ENCODE data around the gene MRGPRF.
"Not testable (repeated sequence)": the region's sequence is repeated elsewhere in the genome, so short reads cannot be mapped to it uniquely, and the experiment has no call there.

Gene MRGPRF

DNA sequence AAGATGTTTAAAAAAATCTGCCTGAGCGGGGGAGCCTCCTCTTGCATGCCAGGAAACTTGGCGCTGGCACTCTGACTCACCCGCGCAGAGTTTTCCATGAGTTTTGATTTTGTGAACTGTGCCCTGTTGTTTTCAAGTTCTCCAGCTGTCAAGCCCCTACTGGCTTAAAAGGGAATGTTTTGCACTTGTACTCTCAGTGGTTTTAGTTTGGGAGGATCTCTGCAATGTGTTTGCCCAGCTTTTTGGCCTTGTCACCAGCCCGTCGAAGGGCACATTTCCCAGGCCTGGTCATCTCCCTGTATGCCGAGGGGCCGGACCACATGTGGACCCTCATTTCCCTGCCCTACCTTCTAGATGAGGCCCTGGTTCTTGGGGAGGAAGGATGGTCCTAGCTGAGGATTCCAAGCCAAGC lies 12.2 kb downstream of the MRGPRF start:
- DNase-seq (ENCODE audit: insufficient read length, low spot score) (no peak), FAIRE-seq (no peak)
- TF ChIP-seq PAX5 (IDR thresholded peaks at IDR 0.05; ENCODE audit: insufficient read depth, low read length, severe bottlenecking) = no peak
- TF ChIP-seq TAF1 (IDR thresholded peaks at IDR 0.05; ENCODE audit: low read depth, low read length) = no peak
- TF ChIP-seq POU2F2 (IDR thresholded peaks at IDR 0.05; ENCODE audit: low read depth, low read length) = no peak
- TF ChIP-seq POLR2A (IDR thresholded peaks at IDR 0.05; ENCODE audit: low read depth, low read length) = no peak
- TF ChIP-seq SPI1 (IDR thresholded peaks at IDR 0.05; ENCODE audit: low read depth, low read length) = no peak
- no peak for TF ChIP-seq POLR2AphosphoS5 (IDR thresholded peaks at IDR 0.05; ENCODE audit: low read depth, low read length)

DNA sequence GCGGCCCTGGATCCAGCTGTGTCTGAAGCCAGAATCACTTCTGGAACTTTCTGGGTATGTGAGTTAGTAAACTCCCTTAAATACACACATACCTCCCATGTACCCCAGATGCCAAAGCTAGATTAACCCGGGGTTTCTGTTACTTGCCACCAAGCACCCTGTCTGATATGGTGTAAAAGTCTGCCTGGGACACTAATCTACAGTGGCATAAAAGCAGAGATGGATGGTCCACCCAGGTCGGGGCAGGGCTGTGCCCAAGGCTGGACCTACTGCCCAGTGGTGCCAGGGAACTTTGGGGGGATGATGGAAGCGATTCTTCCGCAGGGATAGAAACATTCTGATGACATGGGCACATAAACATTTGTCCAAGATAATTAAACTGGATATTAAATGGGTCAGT lies 12.7 kb downstream of the MRGPRF start:
- DNase-seq (ENCODE audit: insufficient read length, low spot score) = no peak
- FAIRE-seq = no peak
- TF ChIP-seq POU2F2 (IDR thresholded peaks at IDR 0.05; ENCODE audit: low read depth, low read length) = no peak
- no peak for TF ChIP-seq PAX5 (IDR thresholded peaks at IDR 0.05; ENCODE audit: insufficient read depth, low read length, severe bottlenecking)
- TF ChIP-seq TAF1 (IDR thresholded peaks at IDR 0.05; ENCODE audit: low read depth, low read length) = no peak
- TF ChIP-seq POLR2AphosphoS5 (IDR thresholded peaks at IDR 0.05; ENCODE audit: low read depth, low read length) = no peak
- no peak for TF ChIP-seq POLR2A (IDR thresholded peaks at IDR 0.05; ENCODE audit: low read depth, low read length)
- no peak for TF ChIP-seq SPI1 (IDR thresholded peaks at IDR 0.05; ENCODE audit: low read depth, low read length)

DNA sequence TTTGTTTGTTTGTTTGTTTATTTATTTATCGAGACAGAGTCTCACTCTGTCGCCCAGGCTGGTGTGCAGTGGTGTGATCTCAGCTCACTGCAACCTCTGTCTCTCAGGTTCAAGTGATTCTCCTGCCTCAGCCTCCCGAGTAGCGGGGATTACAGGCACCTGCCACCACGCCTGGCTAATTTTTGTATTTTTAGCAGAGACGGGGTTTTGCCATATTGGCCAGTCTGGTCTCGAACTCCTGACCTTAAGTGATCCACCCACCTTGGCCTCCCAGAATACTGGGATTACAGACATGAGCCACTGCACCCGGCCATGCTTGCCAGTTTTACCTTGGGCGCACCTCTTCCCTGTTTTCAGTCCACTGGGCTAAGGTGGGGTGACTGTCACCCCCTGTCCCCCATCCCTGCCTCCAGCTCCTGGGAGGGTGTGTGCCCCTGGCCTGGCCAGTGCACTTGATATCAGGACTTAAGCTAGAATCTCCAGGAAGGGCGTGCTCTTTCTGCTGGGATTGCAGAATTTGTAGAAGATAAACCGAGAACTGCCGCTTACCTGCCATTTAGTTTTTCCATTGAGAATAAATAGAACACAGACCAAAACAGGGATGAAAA lies 13.2 kb downstream of the MRGPRF start:
- not testable (repeated sequence) for DNase-seq (ENCODE audit: insufficient read length, low spot score); FAIRE-seq

DNA sequence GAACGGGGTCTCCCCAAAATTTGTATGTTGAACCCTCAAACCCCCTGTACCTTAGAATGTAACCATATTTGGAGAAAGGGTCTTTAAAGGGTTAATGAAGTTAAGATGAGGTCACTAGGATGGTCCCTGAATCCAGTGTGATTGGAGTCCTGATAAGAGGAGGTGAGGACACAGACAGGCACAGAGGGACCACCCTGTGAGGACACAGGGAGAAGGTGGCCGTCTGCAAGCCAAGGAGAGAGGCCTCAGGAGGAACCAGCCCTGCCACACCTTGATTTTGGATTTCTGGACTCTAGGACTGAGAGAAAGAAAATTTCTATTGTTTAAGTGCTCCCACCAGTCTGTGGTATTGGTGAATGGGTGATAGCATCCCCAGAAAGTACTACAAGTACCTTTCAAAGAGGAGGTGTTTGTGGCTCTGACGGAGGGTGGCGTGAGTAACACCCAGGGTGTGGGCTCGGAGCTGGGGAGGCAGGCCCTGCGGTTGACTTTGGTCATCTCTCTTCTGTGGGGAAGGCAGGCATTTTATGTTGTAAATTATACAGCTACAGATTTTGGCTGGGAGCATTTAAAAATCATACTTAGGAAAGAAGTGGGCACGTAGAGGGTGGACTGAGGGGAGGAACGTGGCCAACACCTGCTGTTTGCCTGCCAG lies 13.8 kb downstream of the MRGPRF start:
- TF ChIP-seq PAX5 (IDR thresholded peaks at IDR 0.05; ENCODE audit: insufficient read depth, low read length, severe bottlenecking) (no peak), POLR2AphosphoS5 (IDR thresholded peaks at IDR 0.05; ENCODE audit: low read depth, low read length) (no peak), TAF1 (IDR thresholded peaks at IDR 0.05; ENCODE audit: low read depth, low read length) (no peak), SPI1 (IDR thresholded peaks at IDR 0.05; ENCODE audit: low read depth, low read length) (no peak), POLR2A (IDR thresholded peaks at IDR 0.05; ENCODE audit: low read depth, low read length) (no peak), POU2F2 (IDR thresholded peaks at IDR 0.05; ENCODE audit: low read depth, low read length) (no peak)
- DNase-seq (ENCODE audit: insufficient read length, low spot score) = no peak
- FAIRE-seq = no peak

DNA sequence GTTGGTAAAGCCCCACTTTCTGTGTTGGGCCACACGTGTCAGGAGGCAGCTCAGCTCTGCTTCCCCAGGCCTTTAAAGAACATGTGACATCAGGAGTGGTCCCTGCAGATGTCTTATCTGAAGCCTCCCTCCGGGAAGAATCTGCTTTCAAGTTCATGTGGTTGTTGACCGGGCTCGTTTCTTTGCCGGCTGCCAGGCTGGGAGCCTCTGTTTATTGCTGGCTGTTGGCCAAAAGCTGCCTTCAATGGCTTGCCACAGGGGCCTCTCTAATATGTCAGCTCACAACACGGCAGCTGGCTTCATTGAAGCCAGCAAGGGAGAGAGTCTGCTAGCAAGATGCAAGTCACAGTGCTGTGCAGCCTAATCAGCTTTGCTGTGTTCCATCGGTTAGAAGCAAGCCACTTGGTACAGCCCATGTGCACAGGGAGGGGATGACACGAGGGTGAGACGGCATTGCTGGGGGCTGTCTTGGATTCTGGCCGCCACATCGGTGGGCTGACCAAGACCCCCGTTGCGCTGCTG lies 14.6 kb downstream of the MRGPRF start:
- FAIRE-seq (no peak), DNase-seq (ENCODE audit: insufficient read length, low spot score) (no peak)
- no peak for TF ChIP-seq PAX5 (IDR thresholded peaks at IDR 0.05; ENCODE audit: insufficient read depth, low read length, severe bottlenecking)
- no peak for TF ChIP-seq POU2F2 (IDR thresholded peaks at IDR 0.05; ENCODE audit: low read depth, low read length)
- TF ChIP-seq SPI1 (IDR thresholded peaks at IDR 0.05; ENCODE audit: low read depth, low read length) = no peak
- no peak for TF ChIP-seq POLR2A (IDR thresholded peaks at IDR 0.05; ENCODE audit: low read depth, low read length)
- TF ChIP-seq POLR2AphosphoS5 (IDR thresholded peaks at IDR 0.05; ENCODE audit: low read depth, low read length) = no peak
- TF ChIP-seq TAF1 (IDR thresholded peaks at IDR 0.05; ENCODE audit: low read depth, low read length) = no peak

DNA sequence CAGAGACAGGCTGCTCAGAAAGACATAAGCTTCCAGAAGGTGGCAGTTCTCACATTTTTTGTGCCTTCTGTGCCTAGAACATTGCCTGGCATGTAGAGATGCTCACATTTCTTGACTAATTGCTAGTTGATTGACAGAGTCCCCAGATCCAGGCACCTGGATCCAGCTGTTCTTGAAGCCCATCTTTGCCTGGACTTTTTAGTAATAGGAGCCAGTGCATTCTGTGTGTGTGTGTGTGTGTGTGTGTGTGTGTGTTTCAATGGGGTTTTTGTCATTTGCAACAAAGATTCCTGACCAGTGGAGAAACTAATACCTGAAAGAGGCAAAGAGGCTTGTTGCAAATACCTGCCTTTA lies 15.1 kb downstream of the MRGPRF start:
- no peak for DNase-seq (ENCODE audit: insufficient read length, low spot score)
- no peak for TF ChIP-seq TAF1 (IDR thresholded peaks at IDR 0.05; ENCODE audit: low read depth, low read length)
- TF ChIP-seq POU2F2 (IDR thresholded peaks at IDR 0.05; ENCODE audit: low read depth, low read length) = no peak
- TF ChIP-seq POLR2AphosphoS5 (IDR thresholded peaks at IDR 0.05; ENCODE audit: low read depth, low read length) = no peak
- no peak for TF ChIP-seq PAX5 (IDR thresholded peaks at IDR 0.05; ENCODE audit: insufficient read depth, low read length, severe bottlenecking)
- TF ChIP-seq POLR2A (IDR thresholded peaks at IDR 0.05; ENCODE audit: low read depth, low read length) = no peak
- no peak for TF ChIP-seq SPI1 (IDR thresholded peaks at IDR 0.05; ENCODE audit: low read depth, low read length)
- FAIRE-seq = no peak

DNA sequence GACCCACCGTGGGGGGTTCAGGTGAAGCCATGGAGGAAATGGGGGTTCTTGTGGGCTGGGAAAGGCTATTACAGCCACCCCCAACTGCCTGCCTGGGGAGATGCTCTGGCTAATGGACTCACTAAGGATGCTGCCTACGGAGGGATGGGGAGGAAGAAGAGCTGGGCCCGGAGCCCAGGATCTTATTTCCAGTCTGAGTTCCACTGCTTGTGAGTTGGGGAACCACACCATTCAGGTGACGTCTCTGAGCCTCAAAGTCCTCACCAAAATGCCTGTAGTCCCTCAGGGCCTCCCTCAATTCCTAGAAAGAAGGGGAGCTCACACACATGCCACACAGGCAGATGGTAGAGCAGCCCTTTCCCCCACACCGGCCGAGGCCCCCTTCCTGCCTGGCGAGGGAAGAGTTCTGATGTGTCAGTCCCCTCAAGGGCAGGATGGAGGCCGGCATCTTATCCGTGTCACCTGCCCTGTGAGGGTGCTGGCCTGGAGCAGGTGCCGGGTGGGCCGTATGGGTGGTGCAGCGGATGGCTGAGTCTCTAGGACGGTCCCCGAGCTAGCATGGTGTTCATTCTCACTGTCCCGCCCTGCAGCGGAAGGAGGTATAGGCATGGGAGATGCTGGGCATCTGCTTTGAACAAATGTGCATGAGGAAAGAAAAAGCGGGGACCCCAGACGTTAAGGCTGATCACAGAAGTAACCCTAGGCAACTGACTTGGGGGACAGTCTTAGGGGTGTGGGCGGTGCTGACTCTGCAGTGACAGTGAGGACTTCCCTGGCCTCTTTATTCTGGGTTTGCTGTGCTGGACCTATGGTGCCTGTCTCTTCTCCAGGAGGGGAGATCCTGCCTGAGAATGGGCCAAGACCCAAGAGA lies 15.7 kb downstream of the MRGPRF start:
- FAIRE-seq (no peak), DNase-seq (ENCODE audit: insufficient read length, low spot score) (no peak)
- TF ChIP-seq POLR2A (IDR thresholded peaks at IDR 0.05; ENCODE audit: low read depth, low read length) (no peak), POLR2AphosphoS5 (IDR thresholded peaks at IDR 0.05; ENCODE audit: low read depth, low read length) (no peak), SPI1 (IDR thresholded peaks at IDR 0.05; ENCODE audit: low read depth, low read length) (no peak), TAF1 (IDR thresholded peaks at IDR 0.05; ENCODE audit: low read depth, low read length) (no peak)

DNA sequence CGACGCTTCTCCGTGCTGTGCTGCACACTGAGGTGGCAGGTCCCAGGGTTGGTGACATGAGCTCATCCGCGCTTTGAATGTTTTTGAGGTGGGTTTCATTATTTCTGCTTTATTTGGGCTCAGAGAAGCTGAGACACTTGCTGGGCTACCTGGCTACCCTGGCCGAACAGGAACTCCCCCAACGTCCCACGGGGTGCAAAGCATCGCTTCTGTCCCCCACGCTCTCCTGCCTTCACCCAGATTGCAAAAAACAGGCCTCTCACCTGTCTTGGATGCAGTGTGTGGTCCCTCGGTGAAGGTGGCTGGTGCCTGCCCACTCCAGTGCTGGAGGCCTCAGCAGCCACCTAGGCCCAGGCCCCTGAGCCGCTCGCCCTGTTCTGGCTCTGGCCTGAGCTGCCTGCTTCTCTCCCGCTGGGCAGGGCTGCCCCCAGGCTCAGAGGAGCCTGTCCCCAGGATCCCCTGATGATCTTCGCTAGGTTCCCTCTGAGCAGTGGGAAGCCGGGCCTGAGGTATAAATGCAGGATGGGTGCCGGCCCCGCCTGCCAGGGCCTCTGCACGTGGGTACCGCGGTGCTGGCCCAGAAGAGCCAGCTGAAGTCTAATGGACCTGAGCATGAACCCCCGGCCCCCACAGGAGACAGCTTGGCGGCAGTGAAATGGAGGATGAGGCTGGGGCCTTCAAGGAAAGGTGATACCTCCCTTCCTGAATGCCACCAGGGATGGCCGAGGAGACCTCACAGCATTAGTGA lies 16.5 kb downstream of the MRGPRF start:
- DNase-seq (ENCODE audit: insufficient read length, low spot score) = no peak
- no peak for FAIRE-seq
- TF ChIP-seq POU2F2 (IDR thresholded peaks at IDR 0.05; ENCODE audit: low read depth, low read length) (no peak), SPI1 (IDR thresholded peaks at IDR 0.05; ENCODE audit: low read depth, low read length) (no peak), TAF1 (IDR thresholded peaks at IDR 0.05; ENCODE audit: low read depth, low read length) (no peak), POLR2A (IDR thresholded peaks at IDR 0.05; ENCODE audit: low read depth, low read length) (no peak), PAX5 (IDR thresholded peaks at IDR 0.05; ENCODE audit: insufficient read depth, low read length, severe bottlenecking) (no peak)

DNA sequence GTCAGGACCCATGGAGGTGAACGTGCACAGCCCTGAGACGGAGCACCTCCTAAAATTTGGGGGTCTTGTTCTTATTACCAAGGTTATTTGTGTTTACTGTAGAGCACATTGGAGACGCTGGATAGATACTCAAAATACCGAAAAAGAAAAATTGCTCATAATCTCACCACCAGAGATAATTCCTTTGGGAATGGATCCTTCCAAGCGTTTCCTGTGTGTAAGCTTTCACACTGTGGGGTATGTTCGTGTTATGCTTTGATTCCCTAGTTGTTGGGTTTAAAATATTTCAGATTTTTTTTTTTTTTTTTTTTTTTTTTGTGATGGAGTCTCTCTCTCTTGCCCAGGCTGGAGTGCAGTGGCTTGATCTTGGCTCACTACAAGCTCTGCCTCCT lies 18.2 kb downstream of the MRGPRF start:
- FAIRE-seq (no peak), DNase-seq (ENCODE audit: insufficient read length, low spot score) (no peak)
- no peak for TF ChIP-seq SPI1 (IDR thresholded peaks at IDR 0.05; ENCODE audit: low read depth, low read length)
- TF ChIP-seq POLR2A (IDR thresholded peaks at IDR 0.05; ENCODE audit: low read depth, low read length) = no peak
- no peak for TF ChIP-seq TAF1 (IDR thresholded peaks at IDR 0.05; ENCODE audit: low read depth, low read length)
- TF ChIP-seq POU2F2 (IDR thresholded peaks at IDR 0.05; ENCODE audit: low read depth, low read length) = no peak
- TF ChIP-seq PAX5 (IDR thresholded peaks at IDR 0.05; ENCODE audit: insufficient read depth, low read length, severe bottlenecking) = no peak
- TF ChIP-seq POLR2AphosphoS5 (IDR thresholded peaks at IDR 0.05; ENCODE audit: low read depth, low read length) = no peak
